SU-DHL-6 (cell line): ENCODE measurements around the gene ZNF264.

Experiments used
- CTCF ChIP-seq: fragments of 200-600 bp; sonication (generic); IDR thresholded peaks from one replicate; pipeline ENCODE4 v1.5.1; 2017; ENCODE audit warnings: antibody characterized with exemption, mild to moderate bottlenecking, low read length, moderate library complexity; ENCODE audit not compliant: insufficient read depth, poor library complexity, severe bottlenecking
- EZH2phosphoT487 ChIP-seq: fragments of 200-600 bp; sonication (generic), shearing (Covaris generic); conservative IDR thresholded peaks from 2 replicates; pipeline ENCODE4 v1.6.1; 2018; ENCODE audit warnings: mild to moderate bottlenecking, antibody characterized with exemption, low read length, moderate library complexity, mixed read lengths

GRCh38 chr19:57271280-57271679 is 80.0 kb downstream of the ZNF264 start:
- TF ChIP-seq CTCF, result no peak
- TF ChIP-seq EZH2phosphoT487, result no peak
